AG04450 (cell line): ENCODE results near the gene PIBF1. TPM values are rescaled to one million over a fixed set of nuclear protein-coding genes. Genes with fewer than 3 reads are reported as not detected.
"Not testable (repeated sequence)": the region's sequence is repeated elsewhere in the genome, so short reads cannot be mapped to it uniquely, and the experiment has no call there.

Experiments
- CTCF ChIA-PET: fragments of 300-600, 350-600 bp; formaldehyde crosslinking; extraction: SDS; loops from one replicate; lab custom pipeline; 2022; ENCODE audit warnings: antibody characterized with exemption, inconsistent platforms; lab: Charles Lee
- POLR2A ChIA-PET: fragments of 350-600 bp; formaldehyde crosslinking; extraction: SDS; loops from one replicate; lab custom pipeline; 2021; ENCODE audit warnings: antibody characterized with exemption, inconsistent platforms; lab: Yijun Ruan, JAX
- DNase-seq: peaks from one replicate; pipeline ENCODE4 v3.0.0-alpha.2; 2011; ENCODE audit warnings: low read depth, low spot score
- H3K27ac ChIP-seq: one replicate; pipeline ENCODE4 v1.5.1; 2012; ENCODE audit warnings: low read depth, low read length, control low read depth
- H3K27me3 ChIP-seq: one replicate; pipeline ENCODE4 v1.6.0; 2012; ENCODE audit warnings: low read length; ENCODE audit not compliant: control insufficient read depth, insufficient read depth
- H3K4me3 ChIP-seq: 2 replicates; pipeline ENCODE4 v1.5.1; 2011; ENCODE audit warnings: mild to moderate bottlenecking, low read depth, low read length, control low read depth
- H3K9me3 ChIP-seq: 2 replicates; pipeline ENCODE4 v1.5.1; 2012; ENCODE audit warnings: low read length; ENCODE audit not compliant: control insufficient read depth, insufficient read depth
- CTCF ChIP-seq: IDR thresholded peaks from 2 replicates; pipeline ENCODE4 v1.5.1; 2011; ENCODE audit warnings: low read depth, low read length, control low read depth, inconsistent platforms
- polyA plus RNA-seq: library from polyadenylated mRNA; depleted of rRNA; stranded (reverse); fragments of >200 nt; gene quantifications from 2 replicates; pipeline ENCODE4 v1.2.3, GENCODE V29; 2011

Gene PIBF1
- polyA plus RNA-seq, 1 experiment, result 11.9 TPM

- Histone ChIP-seq H3K4me3 (no peak overlapping the region), H3K27me3 (no peaks in the 10 kb centered on the region), H3K27ac (no peak overlapping the region), H3K9me3 (no peaks in the 10 kb centered on the region)
- no peak for DNase-seq
- ChIA-PET POLR2A (no interaction called here), CTCF (no interaction called here)
- no peak for TF ChIP-seq CTCF
Measured at GRCh38 chr13:72842991-72843390, 61.1 kb downstream of the PIBF1 start.

- H3K27me3 ChIP-seq, H3K4me3 ChIP-seq, POLR2A ChIA-PET, DNase-seq, H3K27ac ChIP-seq, CTCF ChIA-PET, H3K9me3 ChIP-seq: not testable (repeated sequence)
Measured at GRCh38 chr13:72845148-72845547, 63.2 kb downstream of the PIBF1 start.

GRCh38 chr13:72849571-72849970 is 67.6 kb downstream of the PIBF1 start:
- no peaks in the 10 kb centered on the region; the same call in 1 of the 2 replicates for H3K9me3 ChIP-seq
- no peaks in the 10 kb centered on the region for H3K27me3 ChIP-seq
- POLR2A ChIA-PET, result no interaction called here
- no peak overlapping the region for H3K4me3 ChIP-seq
- no peak for DNase-seq
- CTCF ChIA-PET, result interaction anchor here (0.5 to 1.6 kb wide), 2 partner anchors 9 to 40 kb away, joined by 4 to 7 read pairs; no protein-coding TSS in a partner anchor
- no peak for TF ChIP-seq CTCF
- H3K27ac ChIP-seq, result no peak overlapping the region

GRCh38 chr13:72850959-72851677 is 69.2 kb downstream of the PIBF1 start:
- H3K9me3 ChIP-seq, result no peaks in the 10 kb centered on the region; the same call in 1 of the 2 replicates
- no peak for DNase-seq
- H3K27ac ChIP-seq, result no peak overlapping the region
- no peak overlapping the region for H3K4me3 ChIP-seq
- no peaks in the 10 kb centered on the region for H3K27me3 ChIP-seq
- no peak for TF ChIP-seq CTCF
- POLR2A ChIA-PET, result no interaction called here
- CTCF ChIA-PET, result interaction anchor here (1.6 kb wide), 1 partner anchor 11 kb away, joined by 4 read pairs; no protein-coding TSS in a partner anchor

- CTCF ChIA-PET, result no interaction called here
- no peak overlapping the region for H3K4me3 ChIP-seq
- no peak overlapping the region for H3K27ac ChIP-seq
- no peak for TF ChIP-seq CTCF
- no peak for DNase-seq
- no peaks in the 10 kb centered on the region for H3K27me3 ChIP-seq
- no peaks in the 10 kb centered on the region; the same call in 1 of the 2 replicates for H3K9me3 ChIP-seq
- POLR2A ChIA-PET, result no interaction called here
Measured at GRCh38 chr13:72851678-72852014, 69.7 kb downstream of the PIBF1 start.
